Calu3 (cell line): ENCODE results near the gene ATP2B3. TPM values are rescaled to one million over a fixed set of nuclear protein-coding genes. Genes with fewer than 3 reads are reported as not detected.

Experiments
- BruUV-seq: library from RNA; stranded (reverse); fragments of 400-500 nt; replicated peaks from 2 replicates; lab custom pipeline; 2021; lab: Mats Ljungman, UMichigan
- CTCF ChIA-PET: fragments of 300-600 bp; sonication (Branson Sonifier 250); formaldehyde crosslinking; loops from one replicate; lab custom pipeline; 2022; ENCODE audit warnings: antibody characterized with exemption; lab: Charles Lee
- DNase-seq: peaks from one replicate; pipeline ENCODE4 v3.0.0; 2022
- H3K27ac Mint-ChIP-seq: one replicate; pipeline ENCODE4 v1.8.0; 2022; ENCODE audit warnings: mixed read lengths; ENCODE audit not compliant: unreplicated experiment
- H3K27me3 Mint-ChIP-seq: one replicate; pipeline ENCODE4 v1.8.0; 2022; ENCODE audit warnings: mixed read lengths; ENCODE audit not compliant: unreplicated experiment
- H3K36me3 Mint-ChIP-seq: one replicate; pipeline ENCODE4 v1.8.0; 2022; ENCODE audit warnings: mild to moderate bottlenecking, moderate library complexity, mixed read lengths; ENCODE audit not compliant: insufficient read depth, unreplicated experiment
- H3K4me1 Mint-ChIP-seq: one replicate; pipeline ENCODE4 v1.8.0; 2022; ENCODE audit warnings: mild to moderate bottlenecking, low read depth, mixed read lengths; ENCODE audit not compliant: unreplicated experiment
- H3K4me3 Mint-ChIP-seq: one replicate; pipeline ENCODE4 v1.8.0; 2022; ENCODE audit warnings: mild to moderate bottlenecking, low read depth, moderate library complexity, mixed read lengths; ENCODE audit not compliant: unreplicated experiment
- H3K9me3 Mint-ChIP-seq: one replicate; pipeline ENCODE4 v1.8.0; 2022; ENCODE audit warnings: low read depth, mixed read lengths; ENCODE audit not compliant: unreplicated experiment
- CTCF ChIP-seq: fragments of 200-600 bp; IDR thresholded peaks from one replicate; pipeline ENCODE4 v1.8.0; 2022; ENCODE audit warnings: antibody characterized with exemption; ENCODE audit not compliant: unreplicated experiment
- intact Hi-C: fragments of 100-400 bp; cut with micrococcal nuclease; formaldehyde crosslinking; loops from one replicate; pipeline ENCODE4 v1.10.0; 2022; ENCODE audit not compliant: unreplicated experiment
- total RNA-seq: library from RNA; stranded (reverse); gene quantifications from 2 replicates; pipeline ENCODE4 v1.2.3, GENCODE V29; 2022

Gene ATP2B3
- total RNA-seq, 1 experiment from 2014 or later: not detected

DNA sequence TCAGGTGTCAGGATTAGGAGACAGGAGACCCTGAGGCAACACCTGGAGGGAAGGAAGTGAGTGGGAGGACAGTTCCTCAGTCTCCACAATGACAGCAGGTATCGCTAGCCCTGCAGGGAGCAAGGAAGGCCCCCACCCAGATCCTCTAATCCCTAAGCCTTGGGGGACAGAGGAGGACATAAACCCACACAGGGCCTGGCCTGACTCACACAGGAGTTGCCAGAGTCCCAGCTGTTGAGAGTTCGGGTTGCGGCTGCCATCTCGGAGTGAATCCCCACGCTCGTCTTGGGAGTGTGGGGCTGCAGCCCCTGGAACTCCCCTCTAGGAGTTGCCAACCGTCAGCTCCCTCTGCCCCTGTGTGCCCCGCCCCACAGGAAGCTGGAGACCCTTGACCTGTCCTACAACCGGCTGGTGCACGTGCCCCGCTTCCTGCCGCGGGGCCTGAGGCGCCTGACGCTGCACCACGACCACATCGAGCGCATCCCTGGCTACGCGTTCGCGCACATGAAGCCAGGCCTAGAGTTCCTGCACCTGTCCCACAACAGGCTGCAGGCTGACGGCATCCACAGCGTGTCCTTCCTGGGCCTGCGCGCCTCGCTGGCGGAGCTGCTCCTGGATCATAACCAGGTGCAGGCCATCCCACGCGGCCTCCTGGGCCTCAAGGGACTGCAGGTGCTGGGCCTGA lies 31.9 kb upstream of the ATP2B3 start:
- H3K4me1 Mint-ChIP-seq: no peaks in the 10 kb centered on the region
- H3K27me3 Mint-ChIP-seq: no peaks in the 10 kb centered on the region
- no peaks in the 10 kb centered on the region for H3K36me3 Mint-ChIP-seq
- BruUV-seq: no TSS peak
- no peaks in the 10 kb centered on the region for H3K9me3 Mint-ChIP-seq
- intact Hi-C loops: no loop called here
- no peak overlapping the region for H3K27ac Mint-ChIP-seq
- no peak overlapping the region for H3K4me3 Mint-ChIP-seq
- CTCF ChIA-PET: no interaction called here
- DNase-seq: no peak
- no peak for TF ChIP-seq CTCF

GRCh38 chrX:153486171-153486570 lies 31.3 kb upstream of the ATP2B3 start:
- BruUV-seq: no TSS peak
- Mint-ChIP-seq H3K4me3 (no peak overlapping the region), H3K36me3 (no peaks in the 10 kb centered on the region), H3K27ac (no peak overlapping the region), H3K9me3 (no peaks in the 10 kb centered on the region), H3K27me3 (no peaks in the 10 kb centered on the region), H3K4me1 (no peaks in the 10 kb centered on the region)
- no peak for DNase-seq
- TF ChIP-seq CTCF: no peak
- intact Hi-C loops: no loop called here
- CTCF ChIA-PET: no interaction called here

DNA sequence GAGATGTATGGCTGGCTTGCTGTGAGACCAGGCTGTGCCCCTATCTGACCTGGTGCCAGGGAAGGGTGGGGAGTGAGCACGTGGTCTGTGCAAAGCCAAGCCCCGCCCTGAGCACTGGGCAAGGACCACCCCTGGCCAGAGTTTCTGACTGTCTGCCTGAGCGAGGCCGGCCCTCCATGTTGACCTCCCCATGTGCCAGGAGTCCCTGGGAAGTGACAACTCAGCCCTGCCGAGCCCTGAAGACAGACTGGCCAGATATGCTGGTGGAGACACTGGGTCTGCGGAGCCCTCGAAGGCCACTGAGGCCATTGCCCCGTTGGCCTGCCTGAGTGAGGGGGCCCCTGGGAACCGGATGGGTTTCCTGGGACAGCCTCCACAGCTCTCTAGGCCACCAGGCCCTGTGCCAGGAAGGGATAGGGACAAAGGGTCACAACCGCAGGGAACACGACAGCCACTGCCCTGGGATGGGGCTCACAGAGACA lies 29.8 kb upstream of the ATP2B3 start:
- Mint-ChIP-seq H3K4me3 (no peak overlapping the region), H3K27ac (no peak overlapping the region), H3K36me3 (no peaks in the 10 kb centered on the region), H3K27me3 (no peaks in the 10 kb centered on the region), H3K9me3 (no peaks in the 10 kb centered on the region), H3K4me1 (no peaks in the 10 kb centered on the region)
- CTCF ChIA-PET: interaction anchor here (0.7 to 0.9 kb wide), 2 partner anchors 15 to 546 kb away, joined by 3 read pairs; no protein-coding TSS in a partner anchor
- no peak for DNase-seq
- no peak for TF ChIP-seq CTCF
- BruUV-seq: no TSS peak
- intact Hi-C loops: no loop called here

DNA sequence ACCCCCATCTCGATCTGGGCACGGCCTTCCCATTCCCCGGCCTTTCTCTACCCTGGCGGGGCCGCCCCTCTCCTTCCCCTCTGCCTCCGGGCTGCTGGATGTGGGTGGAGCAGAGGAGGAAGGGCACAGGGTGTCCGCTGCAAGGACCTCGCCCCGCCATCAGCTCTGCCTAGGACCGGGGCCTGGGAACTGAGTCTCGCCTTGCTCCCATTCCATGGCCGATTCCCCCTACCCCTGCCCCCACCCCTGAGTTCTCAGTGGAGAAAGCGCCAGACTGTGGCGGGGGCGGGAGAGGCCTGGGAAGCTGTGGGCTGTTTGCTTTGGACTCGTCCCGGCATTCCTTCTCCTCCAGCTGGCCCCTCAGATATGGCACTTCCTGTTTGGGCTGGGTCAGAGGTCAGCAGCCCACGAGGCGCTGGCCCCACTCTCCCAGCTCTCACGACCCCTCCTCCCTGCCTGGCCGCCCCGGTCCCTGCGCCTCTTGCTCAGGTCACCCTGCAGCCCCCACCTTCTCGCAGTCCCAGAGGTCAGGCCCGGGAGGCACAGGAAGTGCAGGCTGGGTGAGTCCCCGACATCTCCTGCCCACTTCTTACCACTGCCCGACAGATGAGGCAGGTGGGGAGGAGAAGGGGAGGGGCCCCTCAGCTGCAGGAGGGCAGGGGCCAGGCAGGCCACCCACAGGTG lies 29.1 kb upstream of the ATP2B3 start:
- peaks cover 2% of the 10 kb centered on the region for H3K27me3 Mint-ChIP-seq
- H3K36me3 Mint-ChIP-seq: no peaks in the 10 kb centered on the region
- TF ChIP-seq CTCF: no peak
- CTCF ChIA-PET: no interaction called here
- no peak overlapping the region for H3K27ac Mint-ChIP-seq
- H3K4me1 Mint-ChIP-seq: no peaks in the 10 kb centered on the region
- no peak for DNase-seq
- H3K4me3 Mint-ChIP-seq: no peak overlapping the region
- H3K9me3 Mint-ChIP-seq: no peaks in the 10 kb centered on the region
- intact Hi-C loops: no loop called here
- no TSS peak for BruUV-seq
